OCI-LY1 (cell line): ENCODE measurements around the gene ZNF30.

Experiments
- EZH2 ChIP-seq: fragments of 200-600 bp; sonication (generic), shearing (Covaris generic); IDR thresholded peaks from 2 replicates; pipeline ENCODE4 v1.8.0; 2017; ENCODE audit warnings: borderline replicate concordance, mixed run types, mild to moderate bottlenecking, antibody characterized with exemption, low read length, moderate library complexity, mixed read lengths
- TF ChIP-seq, protein P1 (sequence below): fragments of 200-600 bp; sonication (generic), shearing (Covaris generic); IDR thresholded peaks from 2 replicates; pipeline ENCODE4 v1.5.1; 2017; ENCODE audit warnings: mild to moderate bottlenecking, antibody characterized with exemption, low read length, moderate library complexity, mixed read lengths

DNA sequence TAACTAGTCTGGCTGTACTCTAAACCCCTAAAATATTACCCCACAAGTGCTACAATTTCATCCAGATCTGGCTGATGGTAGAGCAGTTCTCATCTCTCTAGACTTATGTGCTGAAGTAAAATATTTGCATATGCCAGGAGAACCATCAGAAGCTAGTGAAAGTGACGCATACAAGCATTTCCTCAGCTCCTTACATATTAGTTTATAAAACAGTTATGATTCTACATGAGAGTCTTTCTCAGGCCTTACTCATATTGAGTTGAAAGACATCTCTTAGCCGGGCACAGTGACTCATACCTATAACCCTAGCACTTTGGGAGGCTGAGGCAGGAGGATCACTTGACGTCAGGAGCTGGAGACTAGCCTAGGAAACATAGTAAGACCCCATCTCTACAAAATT is 15.9 kb upstream of the ZNF30 start:
- TF ChIP-seq, protein P1, sequence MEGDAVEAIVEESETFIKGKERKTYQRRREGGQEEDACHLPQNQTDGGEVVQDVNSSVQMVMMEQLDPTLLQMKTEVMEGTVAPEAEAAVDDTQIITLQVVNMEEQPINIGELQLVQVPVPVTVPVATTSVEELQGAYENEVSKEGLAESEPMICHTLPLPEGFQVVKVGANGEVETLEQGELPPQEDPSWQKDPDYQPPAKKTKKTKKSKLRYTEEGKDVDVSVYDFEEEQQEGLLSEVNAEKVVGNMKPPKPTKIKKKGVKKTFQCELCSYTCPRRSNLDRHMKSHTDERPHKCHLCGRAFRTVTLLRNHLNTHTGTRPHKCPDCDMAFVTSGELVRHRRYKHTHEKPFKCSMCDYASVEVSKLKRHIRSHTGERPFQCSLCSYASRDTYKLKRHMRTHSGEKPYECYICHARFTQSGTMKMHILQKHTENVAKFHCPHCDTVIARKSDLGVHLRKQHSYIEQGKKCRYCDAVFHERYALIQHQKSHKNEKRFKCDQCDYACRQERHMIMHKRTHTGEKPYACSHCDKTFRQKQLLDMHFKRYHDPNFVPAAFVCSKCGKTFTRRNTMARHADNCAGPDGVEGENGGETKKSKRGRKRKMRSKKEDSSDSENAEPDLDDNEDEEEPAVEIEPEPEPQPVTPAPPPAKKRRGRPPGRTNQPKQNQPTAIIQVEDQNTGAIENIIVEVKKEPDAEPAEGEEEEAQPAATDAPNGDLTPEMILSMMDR: no peak
- TF ChIP-seq EZH2: no peak
